ENCODE data around the gene DPF3.
A peak's percentile ranks its signal among the peaks of the same experiment; 100 is the strongest.

The DPF3 gene

DNA sequence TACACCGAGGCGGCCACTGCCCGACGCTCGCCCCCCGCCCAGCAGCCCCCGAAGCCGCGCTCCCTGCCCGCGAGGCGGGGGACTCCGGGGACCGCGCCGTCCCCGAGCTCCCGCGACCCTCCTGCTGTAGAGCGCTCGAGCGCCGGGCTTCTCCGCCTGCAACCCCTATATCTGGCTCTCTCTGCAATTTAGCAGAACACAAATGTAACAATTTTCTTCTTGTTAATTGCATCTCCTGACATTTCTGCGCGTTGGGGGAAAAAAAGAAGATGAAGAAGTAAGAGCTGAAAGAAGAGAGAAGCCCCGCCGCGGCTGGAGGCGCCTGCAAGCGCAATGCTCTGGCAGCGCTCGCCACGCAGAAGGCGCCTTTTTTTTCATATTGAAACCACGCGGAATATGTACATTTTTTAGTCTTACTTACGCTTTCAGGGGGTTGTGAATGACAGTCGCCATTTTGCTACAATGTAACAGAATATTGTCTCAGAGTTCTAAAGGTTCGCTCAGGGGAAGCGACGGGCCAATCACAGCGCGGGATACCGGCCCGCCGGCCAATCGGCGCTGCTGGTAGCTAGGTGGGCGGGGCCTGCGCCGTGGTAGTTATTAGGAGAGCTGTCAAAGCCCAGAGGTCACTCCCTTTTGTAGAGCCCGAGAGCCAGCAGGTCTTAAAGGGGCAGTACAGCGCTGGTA lies at the start of gene DPF3:
Gene DPF3 (minus strand): TSS at position 466 of the 687 bp plus-strand sequence. CDS start 13 bp downstream, at position 453.
- DNase-seq (ENCODE audit: low read depth), result peak; percentile 92

DNA sequence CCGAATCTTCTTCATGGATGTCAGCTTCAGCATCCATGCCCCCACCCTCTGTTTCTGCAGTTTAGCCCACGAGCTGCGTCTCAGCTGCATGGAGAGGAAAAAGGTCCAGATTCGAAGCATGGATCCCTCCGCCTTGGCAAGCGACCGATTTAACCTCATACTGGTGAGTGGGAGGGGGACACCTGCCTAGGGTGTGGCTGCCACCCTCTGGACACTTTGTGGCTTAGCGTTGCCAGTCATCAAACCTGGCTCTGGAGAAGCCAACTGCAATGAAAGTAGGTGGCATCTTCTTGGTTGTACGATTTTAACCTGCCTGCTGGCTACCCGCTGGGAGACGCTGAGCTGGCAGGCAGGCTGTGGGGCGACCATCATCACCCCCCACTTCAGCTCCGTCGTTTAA lies 49.0 kb upstream of the DPF3 start:
- no peak for DNase-seq (ENCODE audit: low read depth)

DNA sequence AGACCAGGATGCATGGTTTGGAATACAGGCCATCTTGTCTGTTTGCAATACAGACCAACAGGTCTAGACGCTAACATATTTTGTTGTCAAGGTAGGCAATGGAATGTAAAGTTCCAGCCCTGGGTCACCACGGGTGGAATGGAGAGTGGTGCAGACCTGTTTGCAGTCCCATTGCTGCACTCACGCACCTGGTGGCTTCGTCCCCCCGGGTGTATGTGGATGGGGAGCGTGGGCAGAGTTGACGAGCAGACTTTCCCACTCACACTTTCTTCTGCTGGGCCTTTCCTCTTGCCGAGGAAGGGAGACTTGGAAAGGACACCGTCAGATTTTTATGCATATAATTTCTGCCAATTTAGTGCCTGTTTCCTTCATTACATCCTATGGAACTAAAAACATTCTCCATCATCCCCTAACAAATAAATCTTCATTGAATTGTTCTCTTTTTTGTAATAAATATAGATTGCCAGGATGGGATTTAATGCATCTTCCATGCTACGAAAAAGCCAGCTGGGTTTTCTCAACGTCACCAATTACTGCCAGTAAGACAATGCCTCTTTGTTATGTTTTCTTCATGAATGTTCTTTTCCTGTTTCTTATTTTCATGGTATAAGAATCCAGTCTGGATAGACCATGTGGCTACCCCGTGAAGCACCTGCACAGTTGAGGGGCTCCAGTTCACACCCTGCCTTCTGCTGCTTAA lies 47.5 kb upstream of the DPF3 start:
- no peak for DNase-seq (ENCODE audit: low read depth)

DNA sequence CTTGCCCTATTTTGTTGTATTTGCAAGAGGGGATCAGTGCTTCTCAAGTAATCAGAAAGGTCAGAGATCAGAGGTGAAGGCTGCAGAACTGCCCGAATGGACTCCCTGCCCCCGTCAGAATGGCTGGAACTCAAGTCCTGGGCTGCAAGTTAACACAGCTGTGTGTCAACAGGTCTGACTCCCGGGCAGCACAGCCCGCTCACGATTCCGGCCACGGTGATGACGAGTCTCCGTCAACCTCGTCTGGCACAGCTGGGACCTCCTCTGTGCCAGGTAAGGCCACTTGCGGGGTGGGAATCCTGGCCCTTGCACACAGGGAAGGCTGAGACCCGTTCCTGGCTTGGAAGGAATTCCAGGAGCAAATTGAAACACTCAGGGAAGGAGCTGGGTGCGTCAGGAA lies 45.7 kb upstream of the DPF3 start:
- no peak for DNase-seq (ENCODE audit: low read depth)

DNA sequence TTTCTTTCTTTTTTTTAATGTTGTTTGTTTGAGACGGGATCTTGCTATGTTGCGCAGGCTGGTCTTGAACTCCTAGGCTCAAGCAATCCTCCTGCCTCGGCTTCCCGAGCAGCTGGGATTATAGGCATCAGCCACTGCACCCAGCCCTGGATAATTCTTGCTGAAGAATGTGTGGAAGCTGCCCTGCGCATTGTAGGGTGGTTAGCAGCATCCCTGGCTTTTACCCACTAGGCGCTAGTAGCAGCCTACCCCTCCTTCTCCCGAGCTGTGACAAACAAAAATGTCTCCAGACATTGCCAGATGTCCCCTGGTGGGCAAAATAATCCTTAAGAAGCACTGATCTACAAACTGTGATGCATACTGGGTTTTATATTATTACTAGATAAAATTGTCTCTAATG lies 39.0 kb upstream of the DPF3 start:
- DNase-seq (ENCODE audit: low read depth), result no peak

DNA sequence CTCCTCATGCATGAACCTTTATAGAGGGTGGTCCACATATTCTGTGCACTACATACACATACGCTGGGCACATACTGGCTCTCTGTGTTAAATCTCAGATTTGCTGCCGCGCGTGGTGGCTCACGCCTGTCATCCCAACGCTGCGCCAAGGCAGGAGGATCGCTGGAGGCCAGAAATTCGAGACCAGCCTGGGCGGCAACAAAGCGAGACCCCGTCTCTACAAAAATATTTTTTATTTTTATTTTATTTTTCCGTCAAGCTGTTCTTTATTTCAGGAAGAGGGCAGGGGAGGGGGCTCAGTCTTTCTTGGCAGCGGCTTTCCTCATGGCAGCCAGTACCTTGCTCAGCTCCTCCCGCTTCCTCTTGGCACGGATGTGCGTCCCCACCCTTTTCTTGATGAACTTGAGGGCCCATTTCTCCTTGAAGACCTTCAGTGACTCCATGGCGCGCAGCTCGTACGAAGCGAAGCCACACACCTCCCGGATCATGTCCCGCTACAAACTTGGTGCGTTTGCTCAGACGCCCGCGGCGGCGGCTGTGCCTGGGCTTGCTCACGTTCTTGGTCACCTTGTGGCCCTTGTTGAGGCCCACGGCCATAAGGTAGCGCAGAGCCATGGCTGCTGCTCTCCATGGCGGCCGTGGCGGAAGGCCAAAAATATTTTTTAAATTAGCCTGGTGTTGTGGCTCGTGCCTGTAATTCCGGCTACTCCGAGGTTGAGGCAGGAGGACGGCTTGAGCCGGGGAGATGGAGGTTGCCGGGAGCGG lies 35.6 kb upstream of the DPF3 start:
- DNase-seq (ENCODE audit: low read depth), result no peak

DNA sequence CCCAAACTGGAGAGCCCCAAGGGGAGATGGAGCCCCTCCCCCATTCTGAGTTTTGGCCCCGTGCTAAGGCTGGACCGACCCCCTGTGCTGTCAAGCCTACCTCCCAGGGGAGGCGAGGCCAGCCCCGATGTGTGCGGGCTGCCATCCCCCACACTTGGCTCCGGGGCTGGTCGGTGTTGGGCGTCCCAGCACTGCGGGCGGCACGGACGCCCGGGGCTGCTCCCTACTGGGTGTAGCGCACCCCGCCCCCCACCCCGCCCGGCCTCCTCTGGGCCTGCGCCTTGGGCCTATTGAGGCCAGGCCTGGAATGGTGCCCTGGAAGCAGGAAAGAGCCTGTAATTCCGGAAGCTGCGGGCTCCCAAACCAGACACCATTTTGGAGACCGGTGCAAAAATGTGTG lies 35.0 kb upstream of the DPF3 start:
- DNase-seq (ENCODE audit: low read depth), result no peak

DNA sequence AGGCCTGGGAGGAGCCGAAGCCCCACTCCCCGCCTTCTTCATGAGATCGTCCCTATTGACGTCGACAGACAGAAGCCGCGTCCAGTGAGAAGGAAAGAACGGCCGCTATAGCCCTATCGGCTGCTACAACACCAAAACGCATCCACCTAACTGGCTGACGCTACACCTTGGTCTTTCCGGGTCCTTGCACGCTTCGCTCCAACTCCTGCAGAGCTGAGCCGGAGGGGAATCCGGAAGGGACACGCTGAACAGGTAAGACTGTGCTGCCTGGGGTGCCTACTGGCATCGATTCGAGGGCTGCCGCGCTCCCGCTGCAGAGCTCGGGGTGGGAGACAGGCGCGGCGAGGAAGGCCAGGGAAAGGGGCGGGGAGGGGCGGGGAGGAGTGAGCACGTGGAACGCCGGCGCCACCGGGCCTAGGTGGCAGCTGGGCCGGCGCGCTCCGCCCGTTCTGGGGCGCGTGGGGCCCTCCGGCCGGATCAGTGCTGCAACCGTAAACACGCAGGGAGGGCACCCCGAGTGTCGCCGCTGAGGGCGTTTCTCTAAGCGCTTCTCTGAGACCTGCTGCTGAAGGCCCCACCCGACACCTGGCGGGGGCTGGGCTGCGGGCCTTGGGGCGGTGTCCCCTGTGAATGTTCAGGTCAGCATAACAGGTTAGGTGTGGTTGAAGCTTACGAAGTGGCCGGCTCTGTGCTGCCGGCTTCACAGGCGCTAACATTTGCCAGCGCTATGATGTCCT lies 32.6 kb upstream of the DPF3 start, which contains the start of gene DCAF4:
Gene DCAF4 (plus strand): TSS at position 173 of the 737 bp plus-strand sequence. CDS start 11,515 bp downstream, outside the sequence.
- DNase-seq (ENCODE audit: low read depth), result peak; percentile 93

DNA sequence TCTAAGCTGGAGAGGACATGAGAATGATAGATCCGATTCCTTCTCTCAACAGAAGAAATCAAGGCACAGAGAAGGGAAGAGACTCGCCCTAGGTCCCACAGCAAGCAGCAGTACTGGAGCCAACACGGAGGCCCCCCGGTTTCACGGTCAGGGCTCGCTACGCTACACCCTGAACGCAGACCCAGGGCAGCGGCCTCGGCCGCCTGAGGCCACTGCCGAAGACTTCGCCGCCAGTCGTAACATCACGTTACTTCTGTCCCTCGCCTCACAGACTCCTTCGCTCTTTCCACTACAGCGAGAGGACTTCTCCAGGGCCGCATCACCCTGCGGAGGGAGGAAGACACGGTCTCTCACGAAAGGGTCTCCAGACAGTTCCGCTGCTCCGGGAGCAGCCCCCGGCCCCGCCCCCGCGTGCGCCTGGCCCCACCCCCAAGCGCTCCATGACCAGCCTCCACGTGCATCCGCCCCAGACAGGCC lies 32.0 kb upstream of the DPF3 start:
- no peak for DNase-seq (ENCODE audit: low read depth)

DNA sequence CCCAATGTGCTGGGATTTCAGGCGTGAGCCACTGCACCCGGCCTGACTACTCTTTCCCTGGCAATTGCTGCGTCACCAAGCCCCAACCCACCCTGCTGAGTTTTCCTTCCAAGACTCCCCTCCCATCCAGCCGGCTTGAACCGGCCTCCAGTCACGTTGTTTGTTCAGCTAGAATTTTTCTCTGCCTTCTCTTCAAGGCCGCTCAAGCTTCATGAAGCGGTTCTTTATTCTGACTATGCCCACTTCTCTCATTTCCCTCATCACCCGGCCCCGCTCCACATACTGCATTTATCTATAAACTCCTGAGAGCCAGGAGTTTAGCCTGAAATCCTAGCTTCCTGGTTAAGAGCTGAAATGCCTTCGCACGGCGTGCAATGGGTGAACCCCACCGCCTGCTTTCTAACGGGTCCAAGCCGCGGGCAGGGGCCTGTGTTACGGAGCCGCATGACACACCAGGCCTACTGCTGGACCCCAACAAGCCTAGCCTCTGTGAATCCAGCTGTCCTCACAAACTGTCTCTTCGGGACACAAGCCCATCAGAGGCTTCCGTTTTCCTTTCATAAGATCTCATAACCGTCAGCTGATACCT lies 31.4 kb upstream of the DPF3 start:
- no peak for DNase-seq (ENCODE audit: low read depth)

DNA sequence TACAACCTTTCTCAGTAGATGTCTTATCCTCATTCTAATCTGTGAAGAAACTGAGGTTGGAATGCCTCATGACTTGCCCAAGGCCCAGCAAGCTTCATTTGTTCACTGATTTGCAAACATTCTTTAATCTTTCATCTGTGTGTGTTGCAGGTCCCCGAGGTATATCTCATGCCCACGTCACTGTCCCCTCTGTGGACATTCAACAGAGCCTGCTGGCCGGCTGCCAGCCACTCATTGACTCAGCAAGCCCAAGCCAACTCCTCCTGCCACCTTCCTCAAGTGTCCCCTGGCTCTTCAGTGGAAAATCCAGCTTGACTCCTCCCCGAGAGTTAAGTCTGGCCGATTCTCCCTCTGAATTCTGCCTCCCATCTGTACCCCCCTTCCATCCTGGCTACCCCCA lies 30.4 kb upstream of the DPF3 start:
- DNase-seq (ENCODE audit: low read depth), result no peak

DNA sequence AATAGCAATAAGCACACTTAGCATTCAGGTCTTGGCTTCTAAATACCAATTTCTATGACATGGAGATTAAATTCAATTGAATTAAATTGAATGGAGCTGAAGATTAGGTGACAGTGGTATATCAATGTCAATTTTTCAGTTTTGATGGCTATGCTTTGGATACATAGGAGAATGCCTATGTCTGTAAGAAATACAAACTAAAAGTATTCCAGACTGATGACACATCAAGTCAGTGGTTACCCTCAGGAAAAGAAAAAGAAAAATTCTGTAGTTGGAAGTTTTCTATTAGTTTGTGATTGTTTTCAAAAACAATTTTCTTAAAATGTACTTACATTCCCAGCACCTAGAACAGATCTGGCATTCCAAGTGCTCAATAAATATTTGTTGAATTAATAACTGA lies 27.5 kb upstream of the DPF3 start:
- DNase-seq (ENCODE audit: low read depth), result no peak

DNA sequence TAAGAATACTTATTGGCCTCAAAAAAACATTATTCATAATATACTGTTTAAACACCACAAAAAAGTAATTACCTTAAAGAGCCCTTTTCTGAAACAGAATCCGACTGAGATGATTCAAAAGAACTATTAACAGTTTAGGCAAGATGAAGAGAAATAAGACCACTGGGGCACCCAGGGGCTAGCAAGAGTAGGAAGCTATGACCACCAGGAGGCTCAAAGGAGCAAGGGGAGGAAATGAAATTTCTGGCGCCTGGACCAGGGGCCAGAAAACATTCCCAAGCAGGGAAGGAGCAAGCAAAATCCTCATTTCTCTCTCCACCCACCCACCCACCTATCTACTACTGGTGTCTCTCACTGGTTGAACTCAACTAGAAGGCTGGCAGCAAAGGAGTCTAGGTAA lies 26.1 kb upstream of the DPF3 start:
- DNase-seq (ENCODE audit: low read depth), result no peak

DNA sequence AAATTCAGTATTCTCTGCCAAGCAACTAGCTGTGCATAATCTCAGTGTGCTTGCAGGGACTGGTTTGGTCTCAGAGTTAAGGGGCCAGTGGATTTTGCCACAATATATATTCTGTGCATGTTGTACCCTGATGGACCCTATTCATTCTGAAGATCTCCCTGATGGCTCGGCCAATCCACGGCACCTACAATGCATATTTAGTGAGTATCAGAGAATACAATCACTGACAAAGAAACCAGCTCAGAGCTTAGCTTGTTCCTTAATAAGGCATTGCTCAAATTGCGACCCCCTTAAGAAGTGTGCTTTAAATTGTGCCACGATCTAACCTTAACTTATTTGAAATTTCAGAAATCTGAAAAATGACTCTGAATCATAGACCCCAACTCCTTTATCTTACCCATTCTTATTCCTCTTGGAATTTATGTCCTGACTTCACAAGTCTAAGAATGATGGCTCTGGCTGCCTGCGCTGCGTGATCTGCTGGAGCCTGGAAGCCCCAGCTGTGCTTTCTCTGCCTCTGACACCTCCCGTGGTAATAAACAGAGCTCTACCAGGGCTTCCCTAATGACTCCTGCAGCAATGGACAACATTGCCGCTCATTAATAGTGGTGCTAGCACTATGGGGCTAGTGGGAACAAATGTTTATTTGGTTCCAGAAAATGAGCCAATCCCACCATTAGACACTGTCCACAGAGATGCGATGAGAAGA lies 23.3 kb upstream of the DPF3 start:
- DNase-seq (ENCODE audit: low read depth), result no peak

DNA sequence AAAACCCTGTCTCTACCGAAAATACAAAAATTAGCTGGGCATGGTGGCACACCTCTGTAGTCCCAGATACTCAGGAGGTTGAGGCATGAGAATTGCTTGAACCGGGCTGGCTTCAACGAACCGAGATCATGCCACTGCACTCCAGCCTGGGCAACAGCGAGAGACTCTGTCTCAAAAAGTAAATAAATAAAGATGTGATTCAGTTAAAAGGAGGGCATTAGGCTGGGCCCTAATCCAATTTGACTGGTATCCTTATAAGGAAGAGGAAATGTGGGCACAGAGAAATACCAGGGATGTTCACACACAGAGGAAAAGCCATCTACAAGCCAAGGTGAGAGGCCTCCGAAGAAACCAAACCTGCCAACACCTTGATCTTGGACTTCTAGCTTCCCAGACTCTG lies 22.3 kb upstream of the DPF3 start:
- DNase-seq (ENCODE audit: low read depth), result no peak

DNA sequence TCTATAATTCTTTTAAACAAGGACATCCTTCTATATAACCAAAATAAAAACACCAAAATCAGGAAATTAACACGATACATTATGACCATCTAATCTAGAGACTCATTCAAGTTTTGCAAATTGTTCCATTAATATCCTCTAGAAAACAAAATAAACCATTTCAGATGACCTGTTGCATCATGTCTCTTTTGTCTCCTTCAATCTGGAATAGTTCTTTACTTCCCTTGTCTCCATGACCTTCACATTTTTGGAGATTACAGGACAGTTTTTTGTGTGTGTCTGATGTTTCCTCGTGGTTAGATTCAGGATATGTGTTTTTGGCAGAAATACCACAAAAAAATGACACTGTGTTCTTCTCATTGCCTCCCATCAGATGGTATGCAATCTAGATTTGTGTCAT lies 19.9 kb upstream of the DPF3 start:
- DNase-seq (ENCODE audit: low read depth), result no peak

DNA sequence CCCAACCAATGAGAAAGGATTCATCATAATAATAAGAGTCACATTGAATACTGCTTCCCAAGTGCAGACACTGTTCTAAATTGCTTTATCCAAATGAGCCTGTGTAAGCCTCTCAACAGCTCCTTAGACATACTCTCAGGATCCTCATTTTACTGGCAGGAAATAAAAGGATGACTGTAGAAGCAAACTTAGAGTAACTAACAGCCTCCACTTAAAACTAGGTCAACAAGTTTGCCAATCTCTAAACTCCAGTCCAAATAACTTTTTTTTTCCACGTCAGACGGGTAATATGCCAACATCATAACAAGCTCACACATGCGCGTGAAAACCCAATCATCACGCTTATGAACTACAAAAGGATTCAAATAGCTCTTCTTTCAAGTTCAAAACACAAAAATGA lies 15.3 kb upstream of the DPF3 start:
- DNase-seq (ENCODE audit: low read depth), result no peak

DNA sequence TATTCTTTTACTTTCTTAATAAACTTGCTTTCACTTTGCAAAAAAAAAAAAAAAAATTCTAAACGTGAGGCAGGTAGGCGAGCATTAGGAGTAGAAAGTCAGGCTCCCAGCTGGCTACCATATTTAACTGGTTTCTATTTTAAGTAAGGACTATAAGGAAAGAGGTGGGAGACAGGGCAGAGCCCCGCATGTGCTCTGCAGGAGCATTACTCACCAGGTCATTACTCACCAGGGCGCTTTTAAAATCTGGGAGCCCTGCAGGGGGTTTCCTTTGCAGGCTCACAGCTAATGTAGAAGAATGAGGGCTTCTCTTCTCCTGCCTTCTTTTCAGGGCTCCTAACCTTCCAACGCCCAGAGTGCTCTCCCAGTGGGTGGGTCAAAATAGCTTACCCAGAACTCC lies 14.0 kb upstream of the DPF3 start:
- DNase-seq (ENCODE audit: low read depth), result no peak

DNA sequence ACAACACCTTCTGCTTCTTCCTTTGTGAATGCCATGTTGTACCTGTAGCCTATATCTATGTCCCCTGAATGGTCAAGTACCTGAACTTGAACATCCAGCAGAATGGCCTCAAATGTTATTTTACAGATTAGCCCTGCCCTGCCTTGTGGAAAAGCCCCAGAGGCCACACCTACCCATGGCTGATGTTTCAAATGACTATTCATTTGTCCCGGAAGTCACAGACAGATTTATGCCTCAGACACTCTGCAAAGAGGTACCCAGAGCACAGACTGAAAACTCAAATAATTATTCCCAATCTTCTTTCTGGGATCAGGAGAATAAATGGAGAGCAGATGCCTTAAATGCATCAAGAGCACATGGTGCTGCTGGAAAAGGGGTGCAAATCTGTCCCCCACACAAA lies 13.0 kb upstream of the DPF3 start:
- no peak for DNase-seq (ENCODE audit: low read depth)

DNA sequence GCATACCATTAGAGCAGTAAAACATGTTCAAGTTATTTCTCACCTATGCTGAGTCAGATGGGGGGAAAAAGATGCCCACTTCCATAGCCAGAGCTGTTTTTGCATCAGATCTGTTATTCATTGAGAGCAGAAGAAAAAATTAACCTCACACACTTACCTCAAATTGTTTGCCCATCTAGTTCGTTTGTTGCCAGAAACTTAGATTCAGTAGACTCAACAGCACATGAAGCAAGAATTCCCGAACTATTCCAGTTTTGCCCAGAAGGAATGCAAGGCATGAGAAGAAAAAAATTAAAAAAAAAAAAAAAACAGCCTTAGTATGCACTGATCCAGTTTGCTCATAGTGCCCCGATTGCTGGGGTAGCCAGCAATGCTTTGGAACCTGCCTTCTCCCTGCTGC lies 12.4 kb upstream of the DPF3 start:
- no peak for DNase-seq (ENCODE audit: low read depth)

All from activated T-cell treated with anti-CD3 and anti-CD28 coated beads for 24 hours (primary cell).